Measurements from ENCODE around the gene TP53I11.

Gene TP53I11

GRCh38 chr11:44978274-44978960 lies 27.7 kb upstream of the TP53I11 start:
- DNase-seq, result no peak

GRCh38 chr11:44977493-44977984 lies 26.9 kb upstream of the TP53I11 start:
- no peak for DNase-seq

GRCh38 chr11:44976576-44976975 lies 25.9 kb upstream of the TP53I11 start:
- DNase-seq, result no peak

- DNase-seq, result no peak
These were observed 23.8 kb upstream of the TP53I11 start for GRCh38 chr11:44974402-44975000.

GRCh38 chr11:44973632-44974401 lies 23.1 kb upstream of the TP53I11 start:
- DNase-seq, result no peak

- DNase-seq, result peak in 1 of 2 experiments; percentile 55
These were observed 22.2 kb upstream of the TP53I11 start for GRCh38 chr11:44972746-44973435.

GRCh38 chr11:44971185-44971584 lies 20.5 kb upstream of the TP53I11 start:
- no peak for DNase-seq

GRCh38 chr11:44970293-44970692 lies 19.6 kb upstream of the TP53I11 start:
- no peak for DNase-seq

- no peak for DNase-seq
These were observed 19.1 kb upstream of the TP53I11 start for GRCh38 chr11:44969651-44970252.

- no peak for DNase-seq
These were observed 17.8 kb upstream of the TP53I11 start for GRCh38 chr11:44968510-44968909.

- no peak for DNase-seq
These were observed 17.3 kb upstream of the TP53I11 start for GRCh38 chr11:44967930-44968496.

- DNase-seq, result no peak
These were observed 16.0 kb upstream of the TP53I11 start for GRCh38 chr11:44966694-44967093.

GRCh38 chr11:44964526-44965209 lies 14.0 kb upstream of the TP53I11 start:
- no peak for DNase-seq

GRCh38 chr11:44963948-44964347 lies 13.3 kb upstream of the TP53I11 start:
- no peak for DNase-seq

GRCh38 chr11:44963136-44963535 lies 12.5 kb upstream of the TP53I11 start:
- no peak for DNase-seq

- no peak for DNase-seq
These were observed 11.8 kb upstream of the TP53I11 start for GRCh38 chr11:44962464-44962863.

GRCh38 chr11:44960200-44960845 lies 9.6 kb upstream of the TP53I11 start:
- no peak for DNase-seq

GRCh38 chr11:44959064-44959463 lies 8.4 kb upstream of the TP53I11 start:
- no peak for DNase-seq

- DNase-seq, result no peak
These were observed 7.3 kb upstream of the TP53I11 start for GRCh38 chr11:44957776-44958564.

- no peak for DNase-seq
These were observed 6.4 kb upstream of the TP53I11 start for GRCh38 chr11:44957040-44957515.
